ENCODE data around the gene DDX51.

Gene DDX51

DNA sequence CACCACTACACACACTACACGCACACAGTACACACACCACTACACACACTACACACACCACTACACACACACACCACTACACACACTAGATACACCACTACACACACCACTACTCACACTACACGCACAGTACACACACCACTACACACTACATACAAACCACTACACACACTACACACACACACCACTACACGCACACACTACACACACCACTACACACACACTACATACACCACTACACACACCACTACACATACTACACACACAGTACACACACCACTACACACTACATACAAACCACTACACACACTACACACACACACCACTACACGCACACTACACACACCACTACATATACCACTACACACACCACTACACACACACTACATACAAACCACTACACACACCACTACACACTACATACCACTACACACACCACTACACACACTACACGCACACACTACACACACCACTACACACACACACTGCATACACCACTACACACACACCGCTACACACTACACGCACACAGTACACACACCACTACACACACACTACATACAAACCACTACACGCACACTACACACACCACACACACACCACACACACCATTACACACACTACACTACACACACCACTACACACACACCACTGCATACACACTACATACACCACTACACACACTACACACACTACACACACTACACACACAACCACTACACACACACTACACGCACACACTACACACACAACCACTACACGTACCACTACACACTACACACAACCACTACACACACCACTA lies 11.9 kb upstream of the DDX51 start:
- POLR2A ChIA-PET: no interaction called here
- CTCF ChIA-PET: interaction anchor here (1.0 kb wide), 3 partner anchors 367 to 460 kb away, joined by 3 to 4 read pairs (median 3); no protein-coding TSS in a partner anchor
- no peak overlapping the region for H3K4me3 ChIP-seq (ENCODE audit: low read depth, low read length)
- TF ChIP-seq, protein P1, sequence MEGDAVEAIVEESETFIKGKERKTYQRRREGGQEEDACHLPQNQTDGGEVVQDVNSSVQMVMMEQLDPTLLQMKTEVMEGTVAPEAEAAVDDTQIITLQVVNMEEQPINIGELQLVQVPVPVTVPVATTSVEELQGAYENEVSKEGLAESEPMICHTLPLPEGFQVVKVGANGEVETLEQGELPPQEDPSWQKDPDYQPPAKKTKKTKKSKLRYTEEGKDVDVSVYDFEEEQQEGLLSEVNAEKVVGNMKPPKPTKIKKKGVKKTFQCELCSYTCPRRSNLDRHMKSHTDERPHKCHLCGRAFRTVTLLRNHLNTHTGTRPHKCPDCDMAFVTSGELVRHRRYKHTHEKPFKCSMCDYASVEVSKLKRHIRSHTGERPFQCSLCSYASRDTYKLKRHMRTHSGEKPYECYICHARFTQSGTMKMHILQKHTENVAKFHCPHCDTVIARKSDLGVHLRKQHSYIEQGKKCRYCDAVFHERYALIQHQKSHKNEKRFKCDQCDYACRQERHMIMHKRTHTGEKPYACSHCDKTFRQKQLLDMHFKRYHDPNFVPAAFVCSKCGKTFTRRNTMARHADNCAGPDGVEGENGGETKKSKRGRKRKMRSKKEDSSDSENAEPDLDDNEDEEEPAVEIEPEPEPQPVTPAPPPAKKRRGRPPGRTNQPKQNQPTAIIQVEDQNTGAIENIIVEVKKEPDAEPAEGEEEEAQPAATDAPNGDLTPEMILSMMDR (IDR thresholded peaks at IDR 0.05; ENCODE audit: insufficient read depth, low read length, missing control alignments): no peak
- DNase-seq (ENCODE audit: low read depth, low spot score): no peak

DNA sequence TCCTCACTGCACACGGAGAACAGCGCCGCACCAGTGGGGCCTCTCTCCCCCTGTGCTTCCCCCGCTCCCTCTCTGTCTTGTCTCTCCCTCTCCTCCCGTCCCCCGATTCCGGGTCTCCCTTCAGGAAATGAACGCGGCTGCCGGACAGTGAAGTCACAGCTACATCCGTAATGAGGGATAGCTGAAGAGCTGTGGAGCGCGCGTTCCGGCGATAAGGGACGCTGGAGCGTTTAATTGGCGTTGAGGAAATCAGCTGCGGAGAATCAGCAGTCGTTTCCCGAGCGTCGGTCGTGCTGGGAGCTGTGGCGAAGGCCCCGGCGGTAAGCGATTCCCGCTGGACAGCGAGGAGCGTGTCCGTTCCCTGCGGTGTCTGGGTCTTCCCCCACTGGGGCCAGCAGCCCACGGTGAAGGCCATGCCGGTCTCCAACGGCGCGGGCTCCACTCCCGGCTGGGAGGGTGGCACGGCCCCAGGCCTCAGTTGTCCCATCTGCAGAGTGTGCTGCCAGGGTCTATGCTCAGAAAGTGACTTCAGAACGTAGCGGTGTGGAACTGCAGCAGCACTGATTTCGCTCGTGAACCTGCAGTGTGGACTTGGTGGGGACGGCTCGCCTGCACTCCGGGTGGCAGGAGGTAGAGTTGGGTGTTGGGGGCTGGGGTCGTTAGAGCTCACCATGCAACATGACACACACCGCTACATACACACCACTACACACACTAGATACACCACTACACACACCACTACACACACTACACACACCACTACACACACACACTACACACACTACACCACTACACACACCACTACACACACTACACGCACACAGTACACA lies 11.0 kb upstream of the DDX51 start:
- no peak for DNase-seq (ENCODE audit: low read depth, low spot score)
- ChIA-PET POLR2A (no interaction called here), CTCF (interaction anchor here (1.0 to 1.1 kb wide), 4 partner anchors 259 to 460 kb away, joined by 3 to 8 read pairs (median 4); no protein-coding TSS in a partner anchor)
- H3K4me3 ChIP-seq (ENCODE audit: low read depth, low read length): no peak overlapping the region
- TF ChIP-seq, protein P1 (IDR thresholded peaks at IDR 0.05; ENCODE audit: insufficient read depth, low read length, missing control alignments): no peak

DNA sequence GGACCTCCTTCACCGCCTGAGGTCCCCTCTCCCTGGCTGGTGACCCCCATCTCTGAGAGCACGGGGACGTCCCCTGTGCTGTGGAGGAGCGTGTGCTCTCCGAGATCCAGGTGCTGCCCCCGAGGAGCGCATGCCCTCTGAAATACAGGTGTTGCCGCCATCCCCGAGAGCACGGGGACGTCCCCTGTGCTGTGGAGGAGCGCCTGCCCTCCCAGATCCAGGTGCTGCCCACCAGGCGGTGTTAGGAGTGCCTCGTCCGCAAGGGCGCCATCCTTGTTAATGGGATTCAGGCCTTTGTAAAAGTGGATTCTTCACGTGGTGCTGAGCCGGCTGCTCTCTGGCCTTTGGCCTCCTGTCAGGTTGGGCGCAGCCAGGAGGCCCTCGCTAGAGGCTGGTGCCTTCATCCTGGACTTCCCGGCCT lies 10.2 kb upstream of the DDX51 start:
- ChIA-PET POLR2A (no interaction called here), CTCF (interaction anchor here (0.6 to 3.2 kb wide), 32 partner anchors 8 to 529 kb away, joined by 3 to 37 read pairs (median 5); partner anchors contain the start of genes DDX51, LRCOL1, NOC4L and P2RX2)
- H3K4me3 ChIP-seq (ENCODE audit: low read depth, low read length): no peak overlapping the region
- DNase-seq (ENCODE audit: low read depth, low spot score): no peak
- TF ChIP-seq, protein P1 (IDR thresholded peaks at IDR 0.05; ENCODE audit: insufficient read depth, low read length, missing control alignments): no peak

GRCh38 chr12:132153501-132154340 lies 9.6 kb upstream of the DDX51 start:
- TF ChIP-seq, protein P1 (IDR thresholded peaks at IDR 0.05; ENCODE audit: insufficient read depth, low read length, missing control alignments): peak; percentile 96

DNA sequence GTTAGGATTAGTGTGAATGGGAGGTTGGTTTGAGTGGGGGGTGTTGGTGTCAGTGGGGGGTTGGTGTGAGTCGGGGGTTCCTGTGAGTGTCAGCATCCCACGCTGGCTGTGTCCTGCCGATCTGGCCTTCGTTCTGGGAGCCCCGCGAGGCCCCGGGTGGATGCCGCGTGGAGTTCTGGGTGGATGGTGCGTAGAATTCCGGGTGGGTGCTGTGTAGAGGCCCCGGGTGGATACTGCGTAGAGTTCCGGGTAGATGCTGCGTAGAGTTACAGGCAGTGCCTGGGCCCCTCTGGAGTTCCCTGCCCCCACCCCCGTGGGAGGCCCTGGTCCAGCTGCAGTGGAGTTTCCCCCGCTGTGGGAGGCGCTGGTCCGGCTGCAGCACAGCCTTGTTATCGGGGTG lies 8.8 kb upstream of the DDX51 start:
- POLR2A ChIA-PET: interaction anchor here (0.7 kb wide), 1 partner anchor 204 kb away, joined by 3 read pairs; no protein-coding TSS in a partner anchor
- no peak for DNase-seq (ENCODE audit: low read depth, low spot score)
- TF ChIP-seq, protein P1 (IDR thresholded peaks at IDR 0.05; ENCODE audit: insufficient read depth, low read length, missing control alignments): no peak
- CTCF ChIA-PET: interaction anchor here (0.8 to 3.2 kb wide), 20 partner anchors 8 to 486 kb away, joined by 3 to 37 read pairs (median 6); partner anchors contain the start of genes DDX51, LRCOL1 and NOC4L
- no peak overlapping the region for H3K4me3 ChIP-seq (ENCODE audit: low read depth, low read length)

More at GRCh38 chr12:132153501-132154340, 9.6 kb upstream of the DDX51 start:
- H3K4me3 ChIP-seq (ENCODE audit: low read depth, low read length): peak overlapping the region; percentile 29
- peak; percentile 3 for DNase-seq (ENCODE audit: low read depth, low spot score)
- POLR2A ChIA-PET: interaction anchor here (0.6 to 0.7 kb wide), 2 partner anchors 203 to 252 kb away, joined by 3 read pairs; no protein-coding TSS in a partner anchor
- CTCF ChIA-PET: interaction anchor here (0.5 to 3.2 kb wide), 41 partner anchors 9 to 529 kb away, joined by 3 to 37 read pairs (median 4); partner anchors contain the start of genes DDX51, LRCOL1, NOC4L and P2RX2

All from AG04449 (cell line).